Activated T-helper 2 cell treated with anti-CD3 and anti-CD28 coated beads, Interferon-gamma antibody, Interleukin-2, Interleukin-4, amounts not matched to agents 10 μg/mL and 5 μg/mL and 100 μg/mL, durations not matched to agents 14 hours and 24 hours and 36 hours (primary cell): ENCODE measurements around the gene PLXNA3. TPM values are rescaled to one million over a fixed set of nuclear protein-coding genes. Genes with fewer than 3 reads are reported as not detected.

Experiments
- DNase-seq: peaks from one replicate; pipeline ENCODE4 v3.0.0; 2021; ENCODE audit warnings: low spot score
- H3K27ac Mint-ChIP-seq: one replicate; pipeline ENCODE4 v1.8.0; 2021; ENCODE audit warnings: mixed read lengths
- H3K27me3 Mint-ChIP-seq: one replicate; pipeline ENCODE4 v1.8.0; 2021; ENCODE audit warnings: low read depth, mixed read lengths
- H3K36me3 Mint-ChIP-seq: one replicate; pipeline ENCODE4 v1.8.0; 2021; ENCODE audit warnings: low read depth, mixed read lengths
- H3K4me1 Mint-ChIP-seq: one replicate; pipeline ENCODE4 v1.8.0; 2021; ENCODE audit warnings: low read depth, mixed read lengths
- H3K4me3 Mint-ChIP-seq: one replicate; pipeline ENCODE4 v1.8.0; 2021; ENCODE audit warnings: low read depth, mild to moderate bottlenecking, moderate library complexity, mixed read lengths
- H3K9me3 Mint-ChIP-seq: one replicate; pipeline ENCODE4 v1.8.0; 2021; ENCODE audit warnings: mixed read lengths
- intact Hi-C: fragments of 100-400 bp; cut with micrococcal nuclease; formaldehyde crosslinking; loops from one replicate; pipeline ENCODE4 v1.15.1; 2023
- total RNA-seq: library from RNA; stranded (reverse); gene quantifications from 2 replicates; pipeline ENCODE4 v1.2.3, GENCODE V29; 2022

PLXNA3 gene
- total RNA-seq, 1 donor from 2014 or later, result 62.5 TPM

DNA sequence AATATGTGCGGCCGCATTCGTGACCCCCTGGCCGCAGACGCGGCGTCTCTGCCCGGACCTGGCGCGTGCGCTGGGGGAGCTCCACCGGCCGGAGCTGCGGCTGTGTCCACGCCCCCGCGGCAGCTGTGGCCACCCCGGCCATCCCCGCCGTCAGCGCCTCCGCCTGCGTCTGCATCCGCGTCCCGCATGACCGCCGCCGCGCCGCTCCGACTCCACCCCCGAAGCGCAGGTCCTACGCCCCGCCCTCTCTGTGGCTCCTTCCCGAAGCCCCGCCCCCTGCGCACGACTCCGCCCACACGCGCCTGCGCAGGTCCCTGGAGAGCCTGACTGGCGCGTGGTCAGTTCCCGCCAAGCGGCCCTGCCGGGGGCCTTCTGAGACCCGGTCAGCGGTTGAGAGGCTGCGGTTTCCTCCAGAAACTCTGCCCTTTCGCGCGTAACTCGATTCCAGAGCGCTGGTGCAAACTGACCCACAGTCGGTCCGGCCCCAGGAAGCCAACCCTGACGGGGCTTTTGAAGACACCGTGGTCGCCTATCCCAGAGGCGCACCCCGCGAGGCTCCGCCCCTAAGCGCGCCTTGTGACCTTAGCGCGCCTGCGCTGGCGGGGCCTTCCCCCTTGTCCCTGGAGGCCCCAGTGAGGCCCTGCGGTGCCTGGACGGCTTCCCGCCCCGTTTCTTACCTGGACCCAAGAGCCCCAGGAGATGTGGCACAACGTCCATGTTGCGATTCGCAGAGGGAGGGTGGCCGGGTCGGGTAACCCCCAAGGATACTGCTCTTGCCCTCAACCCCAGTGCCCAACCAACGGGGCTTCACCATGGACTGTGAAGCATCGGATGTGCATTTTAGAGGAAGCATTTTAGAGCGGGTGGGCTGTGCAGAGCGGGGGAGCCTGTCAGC is 20.9 kb downstream of the PLXNA3 start, which contains the start of gene LAGE3:
Gene LAGE3 (minus strand): TSS at position 554 of the 895 bp plus-strand sequence. CDS start 366 bp downstream, at position 188.
- Mint-ChIP-seq H3K36me3 (peaks cover 11% of the 10 kb centered on the region), H3K9me3 (no peaks in the 10 kb centered on the region), H3K4me3 (peak within 1 kb of the TSS; percentile 91), H3K27me3 (no peaks in the 10 kb centered on the region), H3K27ac (peak within 1 kb of the TSS; percentile 94), H3K4me1 (peaks cover 14% of the 10 kb centered on the region)
- peak; percentile 92 for DNase-seq
- intact Hi-C loops, result loop anchor here (1.0 to 5.0 kb wide), 3 partner anchors 37 to 551 kb away; partner anchors contain the start of genes FAM3A and FAM50A

DNA sequence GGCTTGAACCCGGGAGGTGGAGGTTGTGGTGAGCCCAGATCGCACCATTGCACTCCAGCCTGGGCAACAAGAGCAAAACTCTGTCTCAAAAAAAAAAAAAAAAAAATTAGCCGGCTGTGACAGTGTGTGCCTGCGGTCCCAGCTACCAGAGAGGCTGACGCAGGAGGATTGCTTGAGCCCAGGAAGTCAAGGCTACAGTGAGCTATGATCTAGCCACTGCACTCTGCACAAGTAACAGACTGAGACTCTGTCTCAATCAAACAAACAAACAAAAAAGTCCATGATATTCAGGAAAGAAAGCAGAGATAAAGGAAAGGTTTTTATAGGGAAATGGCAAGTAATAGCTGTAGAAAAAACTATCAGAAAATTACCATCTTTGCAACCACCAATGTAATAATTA is 23.1 kb downstream of the PLXNA3 start:
- Mint-ChIP-seq H3K36me3 (peaks cover 17% of the 10 kb centered on the region), H3K4me3 (no peak overlapping the region), H3K9me3 (no peaks in the 10 kb centered on the region), H3K27ac (peak overlapping the region; percentile 22), H3K4me1 (peaks cover 15% of the 10 kb centered on the region), H3K27me3 (no peaks in the 10 kb centered on the region)
- no peak for DNase-seq
- intact Hi-C loops, result no loop called here

DNA sequence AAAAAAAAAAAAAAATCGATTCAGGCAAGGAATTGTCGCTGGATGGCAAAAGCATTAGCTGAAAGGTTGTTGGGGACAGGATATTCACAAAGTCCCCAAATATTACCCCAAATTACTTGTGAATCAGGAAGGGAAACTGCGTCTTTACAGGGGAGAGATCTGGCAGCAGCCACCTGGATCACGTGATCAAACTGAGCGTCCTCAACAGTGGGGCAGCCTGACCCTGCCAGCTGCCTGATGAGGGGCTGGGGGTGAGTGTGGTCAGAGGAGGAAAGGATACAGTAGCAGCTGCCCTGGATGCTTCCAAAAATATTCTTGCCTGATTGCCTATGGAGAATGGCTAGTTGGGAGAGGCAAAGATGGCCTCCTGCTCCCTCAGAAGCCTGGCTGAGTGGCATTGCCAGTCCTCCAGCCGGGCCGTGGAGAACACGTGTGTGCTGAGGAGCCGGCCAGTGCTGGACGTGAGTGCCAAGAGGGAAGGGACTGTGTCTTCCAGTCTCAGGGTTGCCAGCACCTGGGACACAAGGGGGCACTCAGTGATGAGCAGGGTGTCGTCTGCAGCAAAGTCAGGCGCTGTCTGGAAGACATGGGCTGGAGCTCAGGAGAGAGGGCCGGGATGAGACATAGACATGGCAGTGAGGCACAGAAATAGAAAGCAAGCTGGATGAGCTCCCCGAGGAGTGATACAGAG is 24.0 kb downstream of the PLXNA3 start:
- Mint-ChIP-seq H3K27ac (no peak overlapping the region), H3K4me3 (no peak overlapping the region), H3K27me3 (no peaks in the 10 kb centered on the region), H3K9me3 (no peaks in the 10 kb centered on the region), H3K36me3 (peaks cover 17% of the 10 kb centered on the region), H3K4me1 (peaks cover 15% of the 10 kb centered on the region)
- DNase-seq, result no peak
- intact Hi-C loops, result no loop called here

GRCh38 chrX:154482786-154483185 is 24.7 kb downstream of the PLXNA3 start:
- no peak overlapping the region for H3K4me3 Mint-ChIP-seq
- H3K27me3 Mint-ChIP-seq, result no peaks in the 10 kb centered on the region
- intact Hi-C loops, result no loop called here
- H3K36me3 Mint-ChIP-seq, result peaks cover 20% of the 10 kb centered on the region
- peaks cover 14% of the 10 kb centered on the region for H3K4me1 Mint-ChIP-seq
- DNase-seq, result no peak
- no peak overlapping the region for H3K27ac Mint-ChIP-seq
- H3K9me3 Mint-ChIP-seq, result no peaks in the 10 kb centered on the region

- H3K4me1 Mint-ChIP-seq, result peaks cover 13% of the 10 kb centered on the region
- intact Hi-C loops, result no loop called here
- H3K27ac Mint-ChIP-seq, result peak overlapping the region; percentile 42
- H3K27me3 Mint-ChIP-seq, result no peaks in the 10 kb centered on the region
- H3K4me3 Mint-ChIP-seq, result peak overlapping the region; percentile 26
- no peaks in the 10 kb centered on the region for H3K9me3 Mint-ChIP-seq
- no peak for DNase-seq
- peaks cover 25% of the 10 kb centered on the region for H3K36me3 Mint-ChIP-seq
Observed at GRCh38 chrX:154483325-154483724, 25.2 kb downstream of the PLXNA3 start.

DNA sequence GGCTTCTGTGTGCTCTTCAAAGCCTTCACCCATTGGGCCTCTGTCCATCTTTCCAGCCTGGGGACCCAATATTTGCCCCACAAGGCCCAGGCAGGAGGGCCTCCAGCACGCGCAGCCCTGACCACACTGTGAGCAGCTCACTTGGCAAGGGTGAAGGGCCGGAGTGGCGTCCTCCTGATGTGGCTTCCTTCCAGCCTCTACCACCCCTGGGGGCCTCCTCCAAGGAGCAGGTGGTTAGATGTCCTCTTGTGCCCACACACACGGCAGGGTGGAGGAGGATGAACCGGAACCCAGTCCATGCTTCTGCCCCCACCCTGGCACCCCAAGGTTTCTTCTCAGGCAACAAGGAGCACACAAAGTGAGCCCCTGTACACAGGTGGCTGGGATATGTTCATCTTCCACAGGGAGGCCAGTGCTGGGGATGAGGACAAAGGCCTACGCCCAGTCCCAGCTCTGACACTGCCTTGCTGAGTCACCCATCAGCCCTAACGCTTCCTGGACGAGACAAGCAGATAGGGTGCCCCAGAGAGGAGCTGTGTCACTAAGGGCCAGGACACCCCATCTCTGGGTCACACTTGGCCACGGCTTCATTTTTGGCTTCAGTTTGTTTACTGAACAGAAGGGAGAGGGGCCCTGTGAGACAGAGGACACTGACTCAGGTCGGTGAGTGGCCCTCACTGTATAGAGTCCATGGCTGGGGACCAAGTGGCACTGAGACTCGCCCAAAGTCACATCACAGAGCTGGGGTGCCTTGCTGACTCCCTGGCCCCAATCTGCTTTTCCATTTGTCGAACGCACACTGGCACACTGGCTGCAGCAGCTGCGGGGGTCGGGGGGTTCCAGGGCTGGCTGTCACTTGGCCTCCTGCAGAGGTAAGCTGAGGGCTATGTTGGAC is 26.4 kb downstream of the PLXNA3 start:
- Mint-ChIP-seq H3K36me3 (peaks cover 31% of the 10 kb centered on the region), H3K4me1 (peaks cover 12% of the 10 kb centered on the region), H3K27me3 (no peaks in the 10 kb centered on the region), H3K4me3 (peak overlapping the region; percentile 71), H3K9me3 (no peaks in the 10 kb centered on the region), H3K27ac (no peak overlapping the region)
- intact Hi-C loops, result loop anchor here (5.0 kb wide), 1 partner anchor 48 kb away; no protein-coding TSS in a partner anchor
- no peak for DNase-seq

DNA sequence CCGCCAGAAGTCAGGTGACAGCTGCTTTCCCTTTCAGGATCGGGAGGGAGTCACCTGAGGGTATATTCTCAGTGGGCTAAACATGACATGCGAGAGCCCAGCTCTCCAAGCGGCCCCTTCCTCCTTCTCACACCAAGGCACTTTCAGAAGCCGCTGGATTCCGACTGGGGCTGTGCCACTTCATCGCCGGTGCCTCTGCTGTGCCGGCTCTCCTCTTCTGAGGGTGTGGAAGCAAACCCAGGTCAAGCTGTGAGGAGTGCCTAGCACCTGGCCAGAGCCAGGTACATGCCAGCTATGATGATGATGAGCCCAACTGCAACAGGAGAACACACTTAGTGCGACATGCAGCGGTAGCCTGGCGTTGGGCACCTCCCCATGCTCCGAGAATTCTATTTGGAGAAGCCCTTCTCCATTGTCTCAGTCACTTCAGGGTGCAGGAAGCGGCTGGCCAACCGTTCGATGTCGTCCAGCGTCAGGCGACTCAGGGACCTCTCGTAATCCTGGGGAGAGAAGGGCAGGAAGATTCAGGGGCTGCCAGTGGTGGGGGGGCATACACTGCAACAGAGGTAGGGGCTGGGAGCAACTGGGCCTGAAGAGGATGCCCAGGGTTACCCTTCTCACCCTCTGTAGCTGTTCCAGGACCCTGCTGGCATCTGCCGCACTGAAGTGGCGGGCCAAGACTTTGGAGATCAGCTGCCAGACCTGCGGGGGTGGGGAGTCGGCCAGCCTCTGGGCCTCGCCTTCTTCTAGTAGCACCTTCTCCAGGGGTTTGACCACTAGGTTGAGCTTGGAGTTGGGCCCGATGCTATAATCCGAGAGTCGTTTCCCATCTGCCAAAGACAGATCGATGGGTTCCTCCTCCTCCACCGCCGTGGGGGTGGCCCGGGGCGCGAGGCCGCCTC is 27.3 kb downstream of the PLXNA3 start:
- Mint-ChIP-seq H3K36me3 (peaks cover 31% of the 10 kb centered on the region), H3K4me1 (peaks cover 15% of the 10 kb centered on the region), H3K27me3 (no peaks in the 10 kb centered on the region), H3K9me3 (no peaks in the 10 kb centered on the region), H3K4me3 (peak overlapping the region; percentile 71), H3K27ac (peak overlapping the region; percentile 58)
- DNase-seq, result no peak
- intact Hi-C loops, result loop anchor here (5.0 kb wide), 1 partner anchor 47 kb away; no protein-coding TSS in a partner anchor

DNA sequence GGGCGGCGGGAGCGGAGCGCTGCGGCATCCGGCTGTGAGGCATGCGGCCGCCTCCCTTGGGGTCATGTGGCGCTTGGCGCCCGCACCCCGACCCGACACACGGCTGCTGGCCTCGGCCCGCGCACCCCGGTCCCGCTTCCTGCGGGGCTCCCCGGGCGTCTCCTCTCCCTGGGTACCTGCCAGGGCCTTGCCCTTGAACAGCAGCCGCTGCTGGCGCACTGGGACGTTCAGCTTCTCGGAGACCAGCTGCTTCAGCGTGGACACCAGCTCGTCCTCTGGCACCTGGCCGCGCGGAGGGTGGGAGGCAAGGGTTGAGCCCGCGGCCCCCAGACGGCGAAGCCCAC is 27.9 kb downstream of the PLXNA3 start:
- intact Hi-C loops, result loop anchor here (5.0 kb wide), 1 partner anchor 46 kb away; no protein-coding TSS in a partner anchor
- Mint-ChIP-seq H3K27ac (no peak overlapping the region), H3K4me3 (peak overlapping the region; percentile 21), H3K27me3 (no peaks in the 10 kb centered on the region), H3K9me3 (no peaks in the 10 kb centered on the region), H3K36me3 (peaks cover 31% of the 10 kb centered on the region), H3K4me1 (peaks cover 15% of the 10 kb centered on the region)
- peak; percentile 29 for DNase-seq

- no peaks in the 10 kb centered on the region for H3K9me3 Mint-ChIP-seq
- DNase-seq, result peak; percentile 41
- peaks cover 31% of the 10 kb centered on the region for H3K36me3 Mint-ChIP-seq
- H3K27me3 Mint-ChIP-seq, result no peaks in the 10 kb centered on the region
- peak within 1 kb of the TSS; percentile 60 for H3K27ac Mint-ChIP-seq
- H3K4me1 Mint-ChIP-seq, result peaks cover 16% of the 10 kb centered on the region
- intact Hi-C loops, result loop anchor here (5.0 kb wide), 1 partner anchor 46 kb away; no protein-coding TSS in a partner anchor
- peak within 1 kb of the TSS; percentile 77 for H3K4me3 Mint-ChIP-seq
Observed at GRCh38 chrX:154486396-154487207, 28.5 kb downstream of the PLXNA3 start, which contains the start of gene UBL4A. Gene UBL4A (minus strand): TSS chrX:154486615. CDS start chrX:154486584, 31 bp downstream.

- DNase-seq, result no peak
- H3K36me3 Mint-ChIP-seq, result peaks cover 31% of the 10 kb centered on the region
- peak overlapping the region; percentile 77 for H3K4me3 Mint-ChIP-seq
- no peaks in the 10 kb centered on the region for H3K27me3 Mint-ChIP-seq
- intact Hi-C loops, result loop anchor here (5.0 kb wide), 1 partner anchor 45 kb away; no protein-coding TSS in a partner anchor
- no peak overlapping the region for H3K27ac Mint-ChIP-seq
- H3K4me1 Mint-ChIP-seq, result peaks cover 16% of the 10 kb centered on the region
- no peaks in the 10 kb centered on the region for H3K9me3 Mint-ChIP-seq
Observed at GRCh38 chrX:154487518-154488290, 29.6 kb downstream of the PLXNA3 start.
